Measurements from ENCODE around the gene MRPS34.

GRCh38 chr16:1734816-1735215 lies 38.1 kb downstream of the MRPS34 start:
- no peak for TF ChIP-seq POLR2A (IDR thresholded peaks at IDR 0.05; ENCODE audit: low read length)
- no peak for TF ChIP-seq GATA1 (IDR thresholded peaks at IDR 0.05; ENCODE audit: low read depth, low read length)

All from erythroblast (primary cell).